Esophagus muscularis mucosa (tissue), 4 donors: Measurements from ENCODE around the gene NT5DC1. TPM values are rescaled to one million over a fixed set of nuclear protein-coding genes. Genes with fewer than 3 reads are reported as not detected.

ENCODE experiments used
- DNase-seq: peaks from one replicate; pipeline ENCODE4 v3.0.0-alpha.2; 2017; ENCODE audit errors: extremely low spot score
- H3K27ac ChIP-seq, 4 donors: fragments of 200-600 bp; sonication (generic); replicated peaks in 1 of 4; 1 replicate in 3 of 4; 2 replicates in 1 of 4; pipeline ENCODE4 v1.5.1; 2016 to 2019; ENCODE audit warnings: mild to moderate bottlenecking in 1 of 4
- H3K27me3 ChIP-seq, 4 donors: fragments of 200-600 bp; sonication (generic); one replicate each; pipeline versions ENCODE4 v1.5.1 to v1.6.0; 2016 to 2019
- H3K36me3 ChIP-seq, 4 donors: fragments of 200-600 bp; sonication (generic); one replicate each; pipeline ENCODE4 v1.5.1; 2016 to 2019
- H3K4me1 ChIP-seq, 4 donors: fragments of 200-600 bp; sonication (generic); one replicate each; pipeline ENCODE4 v1.5.1; 2016 to 2019
- H3K4me3 ChIP-seq, 4 donors: fragments of 200-600 bp; sonication (generic); 1 replicate in 2 of 4; 2 replicates in 2 of 4; pipeline ENCODE4 v1.5.1; 2016 to 2019; ENCODE audit warnings: mild to moderate bottlenecking in 4 of 4, moderate library complexity in 1 of 4
- H3K9me3 ChIP-seq, 4 donors: fragments of 200-600 bp; sonication (generic); 1 replicate in 3 of 4; 2 replicates in 1 of 4; pipeline ENCODE4 v1.5.1; 2016 to 2019
- EP300 ChIP-seq: sonication (generic); formaldehyde crosslinking; IDR thresholded peaks from one replicate; pipeline ENCODE4 v1.6.1; 2017; ENCODE audit warnings: antibody characterized with exemption
- POLR2A ChIP-seq: fragments of 450-650 bp; IDR thresholded peaks from one replicate; pipeline ENCODE4 v1.6.1; 2017; ENCODE audit warnings: antibody characterized with exemption, moderate library complexity, mild to moderate bottlenecking, low read depth
- POLR2AphosphoS5 ChIP-seq, 2 donors: sonication (generic); formaldehyde crosslinking; IDR thresholded peaks; one replicate each; pipeline ENCODE4 v1.6.1; 2017; ENCODE audit warnings: antibody characterized with exemption in 2 of 2
- WGBS: methylation state at CpG from one replicate; pipeline ENCODE4 v1.1.5; 2018; 5-methylcytosine and 5-hydroxymethylcytosine counted together
- intact Hi-C: fragments of 100-400 bp; cut with DNase I; formaldehyde crosslinking; loops from one replicate; pipeline ENCODE4 v1.15.1; 2023
- total RNA-seq, 4 donors: library from RNA; depleted of rRNA; stranded (reverse); fragments of >200 nt; gene quantifications; one replicate each; pipeline versions ENCODE4 v1.1.0 to v1.2.1, GENCODE V29; 2016
- TF ChIP-seq, protein P1 (sequence below), 3 experiments: fragments of 200-600 bp in 2 of 3; fragments of 450-650 bp in 1 of 3; sonication (generic) in 2 of 3; IDR thresholded peaks; one replicate each; pipeline ENCODE4 v1.5.1; 2017 to 2019; ENCODE audit warnings: antibody characterized with exemption in 3 of 3, mild to moderate bottlenecking in 2 of 3, moderate library complexity in 1 of 3

The NT5DC1 gene
- total RNA-seq, 4 donors from 2014 or later: 4.1 to 8.4 (median 6.7) TPM

DNA sequence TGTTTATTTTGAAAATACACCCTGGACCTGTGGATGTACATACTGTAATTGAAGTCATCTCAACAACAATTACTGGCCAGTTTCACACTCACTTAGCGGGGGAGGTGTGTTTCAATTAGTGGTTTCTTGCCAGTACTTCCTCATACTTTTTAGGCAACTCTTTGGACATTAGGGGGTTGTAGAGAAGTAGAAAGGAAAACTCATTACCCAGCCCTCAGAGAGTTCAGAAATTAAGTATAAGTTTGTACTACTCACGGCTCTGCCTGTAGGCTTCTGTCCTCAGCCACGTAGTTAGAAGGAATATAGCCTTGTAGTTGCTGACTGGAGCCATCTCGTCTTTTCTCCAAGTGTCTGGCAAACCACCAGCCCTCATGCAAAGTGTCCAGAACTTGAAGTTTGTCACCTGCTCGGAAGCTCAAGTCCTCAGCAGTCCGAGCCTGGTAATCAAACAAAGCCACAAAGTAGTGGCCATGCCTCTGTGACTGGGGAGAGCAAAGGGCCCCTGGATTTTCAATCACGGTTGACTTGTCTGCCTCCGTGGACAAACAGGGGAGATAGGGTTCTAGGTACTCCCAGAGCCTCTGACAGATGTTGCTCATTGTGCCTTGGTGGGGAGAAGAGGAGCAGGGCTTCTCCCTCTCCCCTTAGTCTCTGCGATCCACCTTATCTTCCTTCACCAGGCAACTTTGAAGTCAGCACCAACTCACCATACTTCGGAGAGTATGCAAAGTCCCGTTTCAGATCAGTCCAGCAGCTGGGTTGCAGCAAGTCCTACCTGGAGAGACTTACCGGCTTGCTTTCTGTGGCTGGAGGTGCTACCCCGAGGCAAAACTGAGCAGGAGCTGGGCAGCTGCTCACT lies 40.7 kb upstream of the NT5DC1 start:
- intact Hi-C loops: no loop called here
- H3K4me1 ChIP-seq: peaks cover 7 to 17% (median 10%) of the 10 kb centered on the region in 4 donors
- no peaks in the 10 kb centered on the region for H3K36me3 ChIP-seq
- DNase-seq: no peak
- peak overlapping the region in 3 of 4 donors; percentile 11 to 56 (median 28) for H3K27ac ChIP-seq
- TF ChIP-seq EP300 (no peak), POLR2AphosphoS5 (IDR thresholded peaks at IDR 0.05) (no peak), POLR2A (no peak)
- TF ChIP-seq, protein P1, sequence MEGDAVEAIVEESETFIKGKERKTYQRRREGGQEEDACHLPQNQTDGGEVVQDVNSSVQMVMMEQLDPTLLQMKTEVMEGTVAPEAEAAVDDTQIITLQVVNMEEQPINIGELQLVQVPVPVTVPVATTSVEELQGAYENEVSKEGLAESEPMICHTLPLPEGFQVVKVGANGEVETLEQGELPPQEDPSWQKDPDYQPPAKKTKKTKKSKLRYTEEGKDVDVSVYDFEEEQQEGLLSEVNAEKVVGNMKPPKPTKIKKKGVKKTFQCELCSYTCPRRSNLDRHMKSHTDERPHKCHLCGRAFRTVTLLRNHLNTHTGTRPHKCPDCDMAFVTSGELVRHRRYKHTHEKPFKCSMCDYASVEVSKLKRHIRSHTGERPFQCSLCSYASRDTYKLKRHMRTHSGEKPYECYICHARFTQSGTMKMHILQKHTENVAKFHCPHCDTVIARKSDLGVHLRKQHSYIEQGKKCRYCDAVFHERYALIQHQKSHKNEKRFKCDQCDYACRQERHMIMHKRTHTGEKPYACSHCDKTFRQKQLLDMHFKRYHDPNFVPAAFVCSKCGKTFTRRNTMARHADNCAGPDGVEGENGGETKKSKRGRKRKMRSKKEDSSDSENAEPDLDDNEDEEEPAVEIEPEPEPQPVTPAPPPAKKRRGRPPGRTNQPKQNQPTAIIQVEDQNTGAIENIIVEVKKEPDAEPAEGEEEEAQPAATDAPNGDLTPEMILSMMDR (IDR thresholded peaks at IDR 0.05): no peak
- WGBS: 78% methylated on average over 12 of the region's 13 CpGs
- H3K9me3 ChIP-seq: no peaks in the 10 kb centered on the region
- H3K27me3 ChIP-seq: no peaks in the 10 kb centered on the region
- H3K4me3 ChIP-seq: peak overlapping the region; percentile 21 to 42 (median 30)

DNA sequence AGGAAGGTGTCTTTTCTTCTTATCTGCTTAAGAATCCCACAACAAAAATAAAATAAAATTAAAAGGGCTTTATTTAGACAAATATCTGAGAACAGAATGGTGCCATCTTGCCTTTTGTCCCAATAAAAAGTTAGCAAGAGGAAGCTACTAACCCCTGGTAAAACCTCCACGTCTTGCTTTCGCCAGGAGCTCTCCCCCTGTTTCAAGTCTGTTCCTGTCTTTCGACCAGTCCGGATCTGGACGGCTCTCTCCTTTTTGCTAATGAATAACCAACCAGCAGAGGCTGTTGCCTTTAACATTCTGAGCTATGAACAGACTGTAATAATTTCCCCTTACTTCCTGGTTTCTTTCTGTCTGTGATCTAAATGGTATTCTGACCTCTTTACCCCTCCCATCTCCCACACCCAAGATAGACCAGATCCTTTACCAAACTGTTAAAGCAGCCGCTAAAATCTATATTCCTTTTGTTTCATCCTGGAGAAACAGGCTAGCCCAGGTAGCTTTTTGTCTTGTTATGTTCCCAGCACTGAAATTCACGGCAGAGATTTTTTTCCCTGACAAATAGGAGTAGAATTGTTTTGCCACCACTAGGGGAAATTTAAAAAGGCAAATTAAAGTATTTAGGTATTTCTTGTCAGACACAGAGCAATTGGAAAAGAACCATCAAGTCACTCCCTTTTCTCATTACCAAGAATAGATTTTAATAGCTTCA lies 39.9 kb upstream of the NT5DC1 start, which contains the start of gene FRK:
TSS of gene FRK (minus strand) at position 320 of the 712 bp plus-strand sequence. CDS start 580 bp downstream, outside the sequence.
- Histone ChIP-seq H3K27me3 (no peaks in the 10 kb centered on the region), H3K4me1 (peaks cover 7 to 17% (median 10%) of the 10 kb centered on the region in 4 donors), H3K4me3 (peak within 1 kb of the TSS; percentile 21 to 42 (median 30)), H3K9me3 (no peaks in the 10 kb centered on the region), H3K36me3 (no peaks in the 10 kb centered on the region), H3K27ac (peak within 1 kb of the TSS; percentile 11 to 56 (median 28))
- no peak for DNase-seq
- 47% methylated on average over 7 of the region's 7 CpGs for WGBS
- intact Hi-C loops: no loop called here
- no peak for TF ChIP-seq POLR2AphosphoS5 (IDR thresholded peaks at IDR 0.05)
- TF ChIP-seq POLR2A: no peak
- TF ChIP-seq EP300: no peak
- TF ChIP-seq, protein P1 (IDR thresholded peaks at IDR 0.05): peak in 2 of 3 experiments; percentile 12 to 25

DNA sequence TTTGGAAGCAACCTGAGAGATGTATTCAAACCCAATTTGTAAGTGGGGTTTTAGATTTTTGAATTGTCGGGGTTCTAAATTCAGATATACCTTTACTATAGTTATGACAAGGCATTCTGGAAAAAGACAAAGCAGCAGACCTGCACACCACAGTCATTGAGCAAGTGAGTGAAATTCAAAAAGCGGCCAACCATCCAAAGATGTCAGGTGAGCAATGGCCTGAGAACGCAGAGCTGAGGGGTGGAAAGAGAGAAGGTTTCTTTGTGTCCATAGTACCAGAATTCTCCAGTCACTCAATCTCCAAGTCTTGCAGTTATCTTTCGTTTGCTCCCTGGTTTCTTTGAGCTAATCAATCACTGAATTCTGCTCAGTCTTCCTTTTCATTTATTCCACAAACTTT lies 38.2 kb upstream of the NT5DC1 start:
- Histone ChIP-seq H3K27me3 (no peaks in the 10 kb centered on the region), H3K36me3 (no peaks in the 10 kb centered on the region), H3K4me1 (peaks cover 7 to 17% (median 10%) of the 10 kb centered on the region in 4 donors), H3K9me3 (no peaks in the 10 kb centered on the region), H3K27ac (no peak overlapping the region), H3K4me3 (no peak overlapping the region)
- no peak for DNase-seq
- TF ChIP-seq EP300 (no peak), POLR2AphosphoS5 (IDR thresholded peaks at IDR 0.05) (no peak), POLR2A (no peak)
- TF ChIP-seq, protein P1 (IDR thresholded peaks at IDR 0.05): no peak
- intact Hi-C loops: no loop called here
- 87% methylated on average over 4 of the region's 4 CpGs for WGBS

DNA sequence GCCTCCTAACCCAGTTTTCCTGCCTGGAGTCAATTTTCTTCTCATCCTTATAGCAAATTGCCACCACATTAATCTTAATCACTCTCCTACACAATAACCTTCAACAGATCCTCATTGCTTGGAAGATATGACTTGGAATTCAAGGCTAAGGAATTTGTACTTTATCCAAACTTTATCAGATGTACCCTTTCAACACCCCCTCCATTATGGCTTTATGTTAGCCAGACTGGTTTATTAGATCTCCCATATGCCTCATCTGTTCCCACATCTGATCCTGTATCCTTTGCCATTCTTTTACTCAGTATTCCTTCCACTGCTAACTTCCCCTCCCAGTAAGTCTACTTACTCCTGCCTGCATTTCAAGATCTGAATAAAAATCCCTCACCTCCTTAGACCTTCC lies 36.0 kb upstream of the NT5DC1 start:
- DNase-seq: no peak
- no peak for TF ChIP-seq POLR2A
- TF ChIP-seq, protein P1 (IDR thresholded peaks at IDR 0.05): no peak
- no peak for TF ChIP-seq EP300
- no peak for TF ChIP-seq POLR2AphosphoS5 (IDR thresholded peaks at IDR 0.05)
- intact Hi-C loops: no loop called here
- Histone ChIP-seq H3K27me3 (no peaks in the 10 kb centered on the region), H3K4me3 (no peak overlapping the region), H3K4me1 (peaks cover 7 to 17% (median 10%) of the 10 kb centered on the region in 4 donors), H3K36me3 (no peaks in the 10 kb centered on the region), H3K27ac (no peak overlapping the region), H3K9me3 (no peaks in the 10 kb centered on the region)
